Astrocyte of the cerebellum (primary cell): Measurements from ENCODE around the gene GLIS1.

Experiments used
- DNase-seq: peaks from one replicate; pipeline ENCODE4 v3.0.0-alpha.2; 2011; ENCODE audit warnings: low read depth
- H3K4me3 ChIP-seq: 2 replicates; pipeline ENCODE4 v1.5.1; 2011; ENCODE audit warnings: mild to moderate bottlenecking, low read depth, low read length, moderate library complexity
- CTCF ChIP-seq: IDR thresholded peaks from 2 replicates; pipeline ENCODE4 v1.5.1; 2012; ENCODE audit warnings: low read length, low read depth, moderate library complexity, mild to moderate bottlenecking; ENCODE audit errors: missing control alignments
- in situ Hi-C: cut with HindIII; loops from 2 replicates; pipeline ENCODE4 v1.10.0; 2017; ENCODE audit warnings: low sequenced_read_pairs

GLIS1 gene

GRCh38 chr1:53580739-53581475 is 158.1 kb downstream of the GLIS1 start:
- in situ Hi-C loops = no loop called here
- TF ChIP-seq CTCF = no peak

GRCh38 chr1:53580009-53580400 is 159.0 kb downstream of the GLIS1 start:
- no peak overlapping the region for H3K4me3 ChIP-seq
- DNase-seq = no peak
- in situ Hi-C loops = no loop called here
- no peak for TF ChIP-seq CTCF

More at GRCh38 chr1:53580739-53581475, 158.1 kb downstream of the GLIS1 start:
- H3K4me3 ChIP-seq = no peak overlapping the region
- DNase-seq = no peak

GRCh38 chr1:53579221-53580008 is 159.5 kb downstream of the GLIS1 start:
- DNase-seq = no peak
- in situ Hi-C loops = no loop called here

GRCh38 chr1:53578358-53578757 is 160.6 kb downstream of the GLIS1 start:
- TF ChIP-seq CTCF = no peak
- in situ Hi-C loops = no loop called here
- no peak overlapping the region for H3K4me3 ChIP-seq
- DNase-seq = no peak

More at GRCh38 chr1:53579221-53580008, 159.5 kb downstream of the GLIS1 start:
- no peak for TF ChIP-seq CTCF
- no peak overlapping the region for H3K4me3 ChIP-seq

GRCh38 chr1:53577761-53578100 is 161.2 kb downstream of the GLIS1 start:
- H3K4me3 ChIP-seq = no peak overlapping the region
- DNase-seq = no peak
- TF ChIP-seq CTCF = no peak
- in situ Hi-C loops = no loop called here

GRCh38 chr1:53576866-53577760 is 161.9 kb downstream of the GLIS1 start:
- H3K4me3 ChIP-seq = no peak overlapping the region
- in situ Hi-C loops = no loop called here
- no peak for TF ChIP-seq CTCF
- DNase-seq = no peak
